MV-4-11 (cell line): ENCODE measurements around the gene FBXO31.
"Not testable (repeated sequence)": the region's sequence is repeated elsewhere in the genome, so short reads cannot be mapped to it uniquely, and the experiment has no call there.

Experiments used
- DNase-seq: peaks from one replicate; lab custom pipeline; 2025; lab: John Stamatoyannopoulos, UW

FBXO31 gene

GRCh38 chr16:87363771-87364455, 19.7 kb downstream of the FBXO31 start:
- no peak for DNase-seq

GRCh38 chr16:87362828-87363559, 20.6 kb downstream of the FBXO31 start:
- DNase-seq = not testable (repeated sequence)

GRCh38 chr16:87361916-87362619, 21.5 kb downstream of the FBXO31 start:
- no peak for DNase-seq

- no peak for DNase-seq
Observed at GRCh38 chr16:87360862-87361610, 22.5 kb downstream of the FBXO31 start.

- DNase-seq = no peak
Observed at GRCh38 chr16:87359121-87359520, 24.5 kb downstream of the FBXO31 start.

- DNase-seq = no peak
Observed at GRCh38 chr16:87358696-87359095, 24.9 kb downstream of the FBXO31 start.

- DNase-seq = no peak
Observed at GRCh38 chr16:87358250-87358649, 25.3 kb downstream of the FBXO31 start.

GRCh38 chr16:87356491-87356853, 27.1 kb downstream of the FBXO31 start:
- DNase-seq = no peak

GRCh38 chr16:87353613-87354012, 30.0 kb downstream of the FBXO31 start:
- DNase-seq = no peak

GRCh38 chr16:87352818-87353217, 30.8 kb downstream of the FBXO31 start:
- no peak for DNase-seq

GRCh38 chr16:87351320-87351698, 32.3 kb downstream of the FBXO31 start:
- no peak for DNase-seq

- DNase-seq = no peak
Observed at GRCh38 chr16:87350681-87351319, 32.8 kb downstream of the FBXO31 start.

- DNase-seq = no peak
Observed at GRCh38 chr16:87350031-87350430, 33.5 kb downstream of the FBXO31 start.

GRCh38 chr16:87348616-87349157, 34.9 kb downstream of the FBXO31 start:
- DNase-seq = no peak

GRCh38 chr16:87347932-87348615, 35.5 kb downstream of the FBXO31 start:
- no peak for DNase-seq

GRCh38 chr16:87346517-87347060, 37.0 kb downstream of the FBXO31 start:
- no peak for DNase-seq

GRCh38 chr16:87345726-87346424, 37.7 kb downstream of the FBXO31 start:
- no peak for DNase-seq

- no peak for DNase-seq
Observed at GRCh38 chr16:87344931-87345631, 38.5 kb downstream of the FBXO31 start.

GRCh38 chr16:87344165-87344930, 39.2 kb downstream of the FBXO31 start:
- DNase-seq = no peak
